ENCODE data around the gene ARFIP1.

DNA sequence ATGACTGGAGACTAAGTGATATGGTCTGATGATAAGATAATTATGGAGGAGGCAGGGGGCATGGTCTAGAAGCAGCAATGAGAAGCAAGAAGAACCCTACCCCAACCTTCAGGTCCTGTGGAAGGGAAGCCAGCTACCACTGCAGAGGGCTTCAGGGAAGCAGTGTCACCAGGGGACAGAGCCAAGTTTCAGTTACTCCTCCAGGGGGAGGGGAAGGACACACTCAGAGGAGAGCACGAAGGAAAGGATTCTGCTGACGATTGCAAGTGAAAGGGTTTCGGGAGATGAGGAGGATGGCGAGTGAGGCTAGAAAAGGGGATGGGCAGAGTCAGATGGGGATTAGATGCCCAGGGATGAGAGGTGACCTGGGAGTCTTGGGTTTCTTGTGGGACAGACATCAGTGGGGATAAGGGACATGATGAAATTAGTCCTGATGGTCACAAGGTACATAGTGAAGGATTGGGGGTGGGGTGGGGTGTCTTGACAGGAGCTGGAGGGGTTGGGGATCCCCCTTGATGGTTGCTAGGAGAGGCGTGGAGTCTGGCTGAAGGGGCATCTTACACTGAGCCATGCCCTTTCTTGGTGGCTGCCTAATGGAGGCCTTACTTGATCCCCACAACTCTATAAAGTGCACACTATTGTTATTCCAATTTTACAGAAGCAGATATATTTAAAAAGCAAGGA is 45.6 kb upstream of the ARFIP1 start:
- TF ChIP-seq, protein P1, sequence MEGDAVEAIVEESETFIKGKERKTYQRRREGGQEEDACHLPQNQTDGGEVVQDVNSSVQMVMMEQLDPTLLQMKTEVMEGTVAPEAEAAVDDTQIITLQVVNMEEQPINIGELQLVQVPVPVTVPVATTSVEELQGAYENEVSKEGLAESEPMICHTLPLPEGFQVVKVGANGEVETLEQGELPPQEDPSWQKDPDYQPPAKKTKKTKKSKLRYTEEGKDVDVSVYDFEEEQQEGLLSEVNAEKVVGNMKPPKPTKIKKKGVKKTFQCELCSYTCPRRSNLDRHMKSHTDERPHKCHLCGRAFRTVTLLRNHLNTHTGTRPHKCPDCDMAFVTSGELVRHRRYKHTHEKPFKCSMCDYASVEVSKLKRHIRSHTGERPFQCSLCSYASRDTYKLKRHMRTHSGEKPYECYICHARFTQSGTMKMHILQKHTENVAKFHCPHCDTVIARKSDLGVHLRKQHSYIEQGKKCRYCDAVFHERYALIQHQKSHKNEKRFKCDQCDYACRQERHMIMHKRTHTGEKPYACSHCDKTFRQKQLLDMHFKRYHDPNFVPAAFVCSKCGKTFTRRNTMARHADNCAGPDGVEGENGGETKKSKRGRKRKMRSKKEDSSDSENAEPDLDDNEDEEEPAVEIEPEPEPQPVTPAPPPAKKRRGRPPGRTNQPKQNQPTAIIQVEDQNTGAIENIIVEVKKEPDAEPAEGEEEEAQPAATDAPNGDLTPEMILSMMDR (conservative IDR thresholded peaks at IDR 0.05), result no peak
- TF ChIP-seq ZFX (IDR thresholded peaks at IDR 0.05), result no peak

Measured in C4-2B (cell line).